ENCODE data around the gene CTIF.

The CTIF gene

GRCh38 chr18:48622911-48623431, 84.1 kb downstream of the CTIF start:
- no peak for DNase-seq

- no peak for DNase-seq
These were observed 84.8 kb downstream of the CTIF start for GRCh38 chr18:48623468-48624235.

GRCh38 chr18:48624856-48625255, 86.0 kb downstream of the CTIF start:
- no peak for DNase-seq

- no peak for DNase-seq
These were observed 88.4 kb downstream of the CTIF start for GRCh38 chr18:48627216-48627615.

- no peak for DNase-seq
These were observed 91.0 kb downstream of the CTIF start for GRCh38 chr18:48629730-48630324.

- no peak for DNase-seq
These were observed 93.0 kb downstream of the CTIF start for GRCh38 chr18:48631851-48632250.

GRCh38 chr18:48632676-48633257, 93.9 kb downstream of the CTIF start:
- DNase-seq, result no peak

GRCh38 chr18:48634491-48634890, 95.7 kb downstream of the CTIF start:
- DNase-seq, result no peak

- DNase-seq, result no peak
These were observed 96.1 kb downstream of the CTIF start for GRCh38 chr18:48634975-48635374.

- DNase-seq, result no peak
These were observed 97.0 kb downstream of the CTIF start for GRCh38 chr18:48635806-48636205.

- no peak for DNase-seq
These were observed 97.6 kb downstream of the CTIF start for GRCh38 chr18:48636436-48636835.

GRCh38 chr18:48637081-48637990, 98.5 kb downstream of the CTIF start:
- no peak for DNase-seq

GRCh38 chr18:48638451-48638850, 99.6 kb downstream of the CTIF start:
- DNase-seq, result no peak

GRCh38 chr18:48638896-48639771, 100.3 kb downstream of the CTIF start:
- no peak for DNase-seq

GRCh38 chr18:48639772-48640432, 101.1 kb downstream of the CTIF start:
- DNase-seq, result no peak

GRCh38 chr18:48640566-48641270, 101.9 kb downstream of the CTIF start:
- DNase-seq, result no peak

- DNase-seq, result no peak
These were observed 103.2 kb downstream of the CTIF start for GRCh38 chr18:48641981-48642380.

GRCh38 chr18:48642503-48642902, 103.7 kb downstream of the CTIF start:
- no peak for DNase-seq

GRCh38 chr18:48643262-48643661, 104.4 kb downstream of the CTIF start:
- no peak for DNase-seq

- no peak for DNase-seq
These were observed 105.2 kb downstream of the CTIF start for GRCh38 chr18:48644029-48644428.

All from activated gamma-delta T cell (primary cell).